Astrocyte of the hippocampus (primary cell): ENCODE measurements around the gene TLX2.

Experiments
- DNase-seq: peaks from one replicate; pipeline ENCODE4 v3.0.0; 2011; ENCODE audit warnings: low read depth, low spot score

TLX2 gene

GRCh38 chr2:74496997-74497776, 17.1 kb upstream of the TLX2 start:
- DNase-seq: no peak

GRCh38 chr2:74497777-74498499, 16.3 kb upstream of the TLX2 start:
- peak; percentile 31 for DNase-seq

- DNase-seq: peak; percentile 55
Observed at GRCh38 chr2:74498500-74499266, 15.6 kb upstream of the TLX2 start.

GRCh38 chr2:74499267-74499939, 14.8 kb upstream of the TLX2 start, which contains the start of gene LBX2:
Gene LBX2, minus strand, starts transcription at chr2:74499603. Its CDS starts 66 bp downstream, at chr2:74499537.
- peak; percentile 52 for DNase-seq

- no peak for DNase-seq
Observed at GRCh38 chr2:74499940-74500577, 14.2 kb upstream of the TLX2 start.

- DNase-seq: no peak
Observed at GRCh38 chr2:74500578-74500946, 13.7 kb upstream of the TLX2 start.

GRCh38 chr2:74501335-74502071, 12.7 kb upstream of the TLX2 start:
- peak; percentile 13 for DNase-seq

- DNase-seq: peak; percentile 8
Observed at GRCh38 chr2:74502147-74502719, 12.0 kb upstream of the TLX2 start.

GRCh38 chr2:74502720-74503505, 11.3 kb upstream of the TLX2 start:
- peak; percentile 88 for DNase-seq

GRCh38 chr2:74503506-74504475, 10.5 kb upstream of the TLX2 start:
- DNase-seq: peak; percentile 45

GRCh38 chr2:74504591-74504990, 9.7 kb upstream of the TLX2 start:
- DNase-seq: no peak

GRCh38 chr2:74505448-74506246, 8.6 kb upstream of the TLX2 start:
- DNase-seq: no peak

- peak; percentile 99 for DNase-seq
Observed at GRCh38 chr2:74507145-74507925, 6.9 kb upstream of the TLX2 start, which contains the start of gene PCGF1. Gene PCGF1, minus strand, starts transcription at chr2:74507695. Its CDS starts 27 bp downstream, at chr2:74507668.

- peak; percentile 47 for DNase-seq
Observed at GRCh38 chr2:74507926-74508520, 6.2 kb upstream of the TLX2 start.

- DNase-seq: no peak
Observed at GRCh38 chr2:74510272-74510671, 4.0 kb upstream of the TLX2 start.
